ENCODE data around the gene LIN28B.
"Not testable (repeated sequence)": the region's sequence is repeated elsewhere in the genome, so short reads cannot be mapped to it uniquely, and the experiment has no call there.

Gene LIN28B

GRCh38 chr6:105043979-105044378, 87.1 kb downstream of the LIN28B start:
- Mint-ChIP-seq H3K9me3 (peaks cover 3% of the 10 kb centered on the region), H3K4me1 (no peaks in the 10 kb centered on the region), H3K27ac (no peak overlapping the region), H3K27me3 (peaks cover 2% of the 10 kb centered on the region), H3K36me3 (no peaks in the 10 kb centered on the region), H3K4me3 (no peak overlapping the region)
- ATAC-seq (ENCODE audit: low read depth) (no peak), DNase-seq (ENCODE audit: low spot score in 2 of 2) (no peak)

- H3K27ac Mint-ChIP-seq = no peak overlapping the region
- H3K27me3 Mint-ChIP-seq = peaks cover 5% of the 10 kb centered on the region
- no peaks in the 10 kb centered on the region for H3K36me3 Mint-ChIP-seq
- DNase-seq (ENCODE audit: low spot score in 2 of 2) (no peak), ATAC-seq (ENCODE audit: low read depth) (no peak)
- H3K4me3 Mint-ChIP-seq = no peak overlapping the region
- peaks cover 3% of the 10 kb centered on the region for H3K9me3 Mint-ChIP-seq
- H3K4me1 Mint-ChIP-seq = no peaks in the 10 kb centered on the region
Measured at GRCh38 chr6:105045526-105045925, 88.6 kb downstream of the LIN28B start.

GRCh38 chr6:105051941-105052471, 95.1 kb downstream of the LIN28B start:
- Mint-ChIP-seq H3K4me3 (no peak overlapping the region), H3K27ac (no peak overlapping the region), H3K27me3 (peaks cover 7% of the 10 kb centered on the region), H3K4me1 (no peaks in the 10 kb centered on the region), H3K9me3 (peaks cover 9% of the 10 kb centered on the region), H3K36me3 (no peaks in the 10 kb centered on the region)
- no peak for DNase-seq (ENCODE audit: low spot score in 2 of 2)
- no peak for ATAC-seq (ENCODE audit: low read depth)

- ATAC-seq (ENCODE audit: low read depth) (no peak), DNase-seq (ENCODE audit: low spot score in 2 of 2) (no peak)
- H3K27me3 Mint-ChIP-seq = peaks cover 5% of the 10 kb centered on the region
- no peaks in the 10 kb centered on the region for H3K4me1 Mint-ChIP-seq
- H3K4me3 Mint-ChIP-seq = no peak overlapping the region
- H3K27ac Mint-ChIP-seq = no peak overlapping the region
- no peaks in the 10 kb centered on the region for H3K36me3 Mint-ChIP-seq
- H3K9me3 Mint-ChIP-seq = peaks cover 6% of the 10 kb centered on the region
Measured at GRCh38 chr6:105056646-105057045, 99.7 kb downstream of the LIN28B start.

GRCh38 chr6:105057160-105057559, 100.3 kb downstream of the LIN28B start:
- peaks cover 4% of the 10 kb centered on the region for H3K27me3 Mint-ChIP-seq
- no peak overlapping the region for H3K4me3 Mint-ChIP-seq
- ATAC-seq (ENCODE audit: low read depth) (no peak), DNase-seq (ENCODE audit: low spot score in 2 of 2) (no peak)
- no peak overlapping the region for H3K27ac Mint-ChIP-seq
- H3K9me3 Mint-ChIP-seq = peaks cover 6% of the 10 kb centered on the region
- H3K36me3 Mint-ChIP-seq = no peaks in the 10 kb centered on the region
- H3K4me1 Mint-ChIP-seq = no peaks in the 10 kb centered on the region

GRCh38 chr6:105058316-105058715, 101.4 kb downstream of the LIN28B start:
- DNase-seq (ENCODE audit: low spot score in 2 of 2) (no peak), ATAC-seq (ENCODE audit: low read depth) (no peak)
- no peak overlapping the region for H3K4me3 Mint-ChIP-seq
- H3K27me3 Mint-ChIP-seq = peaks cover 4% of the 10 kb centered on the region
- no peak overlapping the region for H3K27ac Mint-ChIP-seq
- no peaks in the 10 kb centered on the region for H3K36me3 Mint-ChIP-seq
- peaks cover 6% of the 10 kb centered on the region for H3K9me3 Mint-ChIP-seq
- no peaks in the 10 kb centered on the region for H3K4me1 Mint-ChIP-seq

GRCh38 chr6:105058846-105059245, 101.9 kb downstream of the LIN28B start:
- Mint-ChIP-seq H3K27ac (no peak overlapping the region), H3K9me3 (peaks cover 6% of the 10 kb centered on the region), H3K36me3 (no peaks in the 10 kb centered on the region), H3K4me3 (no peak overlapping the region), H3K27me3 (peaks cover 4% of the 10 kb centered on the region), H3K4me1 (no peaks in the 10 kb centered on the region)
- ATAC-seq (ENCODE audit: low read depth) = no peak
- DNase-seq (ENCODE audit: low spot score in 2 of 2) = no peak

- ATAC-seq (ENCODE audit: low read depth) (no peak), DNase-seq (ENCODE audit: low spot score in 2 of 2) (no peak)
- H3K9me3 Mint-ChIP-seq = no peaks in the 10 kb centered on the region
- H3K27me3 Mint-ChIP-seq = peaks cover 13% of the 10 kb centered on the region
- H3K4me3 Mint-ChIP-seq = no peak overlapping the region
- H3K4me1 Mint-ChIP-seq = no peaks in the 10 kb centered on the region
- no peak overlapping the region for H3K27ac Mint-ChIP-seq
- H3K36me3 Mint-ChIP-seq = no peaks in the 10 kb centered on the region
Measured at GRCh38 chr6:105066233-105066632, 109.3 kb downstream of the LIN28B start.

GRCh38 chr6:105066836-105067235, 109.9 kb downstream of the LIN28B start:
- no peak for DNase-seq (ENCODE audit: low spot score in 2 of 2)
- Mint-ChIP-seq H3K4me3 (no peak overlapping the region), H3K27me3 (peaks cover 13% of the 10 kb centered on the region), H3K27ac (no peak overlapping the region), H3K9me3 (no peaks in the 10 kb centered on the region), H3K4me1 (no peaks in the 10 kb centered on the region), H3K36me3 (no peaks in the 10 kb centered on the region)
- no peak for ATAC-seq (ENCODE audit: low read depth)

- Mint-ChIP-seq H3K4me1 (no peaks in the 10 kb centered on the region), H3K27ac (no peak overlapping the region), H3K36me3 (no peaks in the 10 kb centered on the region), H3K9me3 (no peaks in the 10 kb centered on the region), H3K27me3 (peaks cover 11% of the 10 kb centered on the region), H3K4me3 (no peak overlapping the region)
- ATAC-seq (ENCODE audit: low read depth) (no peak), DNase-seq (ENCODE audit: low spot score in 2 of 2) (no peak)
Measured at GRCh38 chr6:105067329-105067728, 110.4 kb downstream of the LIN28B start.

- Mint-ChIP-seq H3K4me3 (no peak overlapping the region), H3K4me1 (no peaks in the 10 kb centered on the region), H3K9me3 (no peaks in the 10 kb centered on the region), H3K36me3 (no peaks in the 10 kb centered on the region), H3K27me3 (peaks cover 11% of the 10 kb centered on the region), H3K27ac (no peak overlapping the region)
- ATAC-seq (ENCODE audit: low read depth) (no peak), DNase-seq (ENCODE audit: low spot score in 2 of 2) (no peak)
Measured at GRCh38 chr6:105068407-105068806, 111.5 kb downstream of the LIN28B start.

GRCh38 chr6:105069821-105070445, 113.0 kb downstream of the LIN28B start:
- Mint-ChIP-seq H3K27ac (no peak overlapping the region), H3K4me1 (no peaks in the 10 kb centered on the region)

GRCh38 chr6:105072798-105073199, 115.9 kb downstream of the LIN28B start:
- Mint-ChIP-seq H3K4me1 (no peaks in the 10 kb centered on the region), H3K4me3 (no peak overlapping the region), H3K9me3 (no peaks in the 10 kb centered on the region), H3K27ac (no peak overlapping the region), H3K27me3 (peaks cover 5% of the 10 kb centered on the region), H3K36me3 (no peaks in the 10 kb centered on the region)
- no peak for DNase-seq (ENCODE audit: low spot score in 2 of 2)
- ATAC-seq (ENCODE audit: low read depth) = no peak

More at GRCh38 chr6:105069821-105070445, 113.0 kb downstream of the LIN28B start:
- Mint-ChIP-seq H3K36me3 (no peaks in the 10 kb centered on the region), H3K27me3 (peaks cover 11% of the 10 kb centered on the region), H3K4me3 (no peak overlapping the region), H3K9me3 (no peaks in the 10 kb centered on the region)
- DNase-seq (ENCODE audit: low spot score in 2 of 2) (no peak), ATAC-seq (ENCODE audit: low read depth) (no peak)

- Mint-ChIP-seq H3K4me3 (no peak overlapping the region), H3K27me3 (peaks cover 2% of the 10 kb centered on the region), H3K36me3 (no peaks in the 10 kb centered on the region), H3K9me3 (no peaks in the 10 kb centered on the region), H3K27ac (no peak overlapping the region), H3K4me1 (no peaks in the 10 kb centered on the region)
- DNase-seq (ENCODE audit: low spot score in 2 of 2) (no peak), ATAC-seq (ENCODE audit: low read depth) (no peak)
Measured at GRCh38 chr6:105075210-105075609, 118.3 kb downstream of the LIN28B start.

GRCh38 chr6:105076418-105076817, 119.5 kb downstream of the LIN28B start:
- DNase-seq (ENCODE audit: low spot score in 2 of 2); H3K9me3 Mint-ChIP-seq; H3K4me3 Mint-ChIP-seq; H3K36me3 Mint-ChIP-seq; ATAC-seq (ENCODE audit: low read depth); H3K27ac Mint-ChIP-seq; H3K4me1 Mint-ChIP-seq; H3K27me3 Mint-ChIP-seq: not testable (repeated sequence)
